G401.6 (cell line): Measurements from ENCODE around the gene ARSA.

Source experiments
- FAIRE-seq: peaks from 2 replicates; lab custom pipeline; 2012; peaks lifted over from hg19 to GRCh38; lab: Jason Lieb, UNC

ARSA gene

GRCh38 chr22:50604256-50605001 is 23.5 kb downstream of the ARSA start:
- FAIRE-seq: no peak

GRCh38 chr22:50603511-50604255 is 24.3 kb downstream of the ARSA start:
- FAIRE-seq: no peak

GRCh38 chr22:50602338-50602700 is 25.6 kb downstream of the ARSA start:
- FAIRE-seq: no peak

GRCh38 chr22:50601669-50602337 is 26.1 kb downstream of the ARSA start:
- FAIRE-seq: no peak

GRCh38 chr22:50600967-50601668 is 26.8 kb downstream of the ARSA start:
- FAIRE-seq: no peak

- FAIRE-seq: no peak
These were observed 27.4 kb downstream of the ARSA start, which contains the start of gene MAPK8IP2 for GRCh38 chr22:50600538-50600937. Gene MAPK8IP2 (plus strand): TSS chr22:50600793. CDS start chr22:50600819, 26 bp downstream.

GRCh38 chr22:50599816-50600455 is 28.0 kb downstream of the ARSA start:
- no peak for FAIRE-seq

- no peak for FAIRE-seq
These were observed 30.9 kb downstream of the ARSA start for GRCh38 chr22:50597097-50597496.

- FAIRE-seq: no peak
These were observed 32.8 kb downstream of the ARSA start for GRCh38 chr22:50595189-50595588.

- no peak for FAIRE-seq
These were observed 40.5 kb downstream of the ARSA start for GRCh38 chr22:50587407-50587806.

- no peak for FAIRE-seq
These were observed 41.5 kb downstream of the ARSA start for GRCh38 chr22:50586416-50586815.

- FAIRE-seq: no peak
These were observed 42.2 kb downstream of the ARSA start for GRCh38 chr22:50585781-50586180.

GRCh38 chr22:50585238-50585637 is 42.7 kb downstream of the ARSA start:
- FAIRE-seq: no peak

- FAIRE-seq: no peak
These were observed 43.6 kb downstream of the ARSA start for GRCh38 chr22:50584106-50585096.

- no peak for FAIRE-seq
These were observed 44.6 kb downstream of the ARSA start for GRCh38 chr22:50583294-50583861.

- peak; percentile 99 for FAIRE-seq
These were observed 45.3 kb downstream of the ARSA start, which contains the start of gene CHKB for GRCh38 chr22:50582493-50583293. Gene CHKB (minus strand): TSS chr22:50582849. CDS start chr22:50582781, 68 bp downstream.

GRCh38 chr22:50581950-50582492 is 45.9 kb downstream of the ARSA start:
- no peak for FAIRE-seq

- no peak for FAIRE-seq
These were observed 46.7 kb downstream of the ARSA start for GRCh38 chr22:50581031-50581949.
